HG03342 (cell line): ENCODE measurements around the gene PROCA1.
"Not testable (repeated sequence)": the region's sequence is repeated elsewhere in the genome, so short reads cannot be mapped to it uniquely, and the experiment has no call there.

ENCODE experiments used
- ATAC-seq: cut with Tn5 transposase; IDR thresholded peaks from one replicate; pipeline ENCODE4 v1.9.1; 2021; ENCODE audit warnings: mild to moderate bottlenecking, moderate library complexity; ENCODE audit not compliant: unreplicated experiment

PROCA1 gene

GRCh38 chr17:28744104-28744971 is 32.6 kb upstream of the PROCA1 start:
- ATAC-seq, result peak; percentile 29

- peak; percentile 60 for ATAC-seq
These were observed 31.8 kb upstream of the PROCA1 start, which contains the start of gene TRAF4 for GRCh38 chr17:28743243-28744103. TRAF4 (plus strand) TSS chr17:28744011; CDS start chr17:28744113, 102 bp downstream.

- ATAC-seq, result no peak
These were observed 30.0 kb upstream of the PROCA1 start for GRCh38 chr17:28741358-28742349.

GRCh38 chr17:28740406-28741357 is 29.0 kb upstream of the PROCA1 start:
- ATAC-seq, result no peak

- ATAC-seq, result no peak
These were observed 27.1 kb upstream of the PROCA1 start for GRCh38 chr17:28738680-28739384.

- peak; percentile 51 for ATAC-seq
These were observed 26.3 kb upstream of the PROCA1 start for GRCh38 chr17:28737770-28738679.

- ATAC-seq, result no peak
These were observed 25.6 kb upstream of the PROCA1 start for GRCh38 chr17:28737316-28737715.

GRCh38 chr17:28735913-28736769 is 24.5 kb upstream of the PROCA1 start:
- not testable (repeated sequence) for ATAC-seq

- ATAC-seq, result no peak
These were observed 23.6 kb upstream of the PROCA1 start for GRCh38 chr17:28735242-28735722.

GRCh38 chr17:28734712-28735241 is 23.1 kb upstream of the PROCA1 start:
- ATAC-seq, result no peak

GRCh38 chr17:28733346-28733745 is 21.7 kb upstream of the PROCA1 start:
- ATAC-seq, result no peak

GRCh38 chr17:28729950-28730330 is 18.3 kb upstream of the PROCA1 start:
- ATAC-seq, result no peak

- peak; percentile 34 for ATAC-seq
These were observed 16.9 kb upstream of the PROCA1 start, which contains the start of gene NEK8 for GRCh38 chr17:28728364-28729200. NEK8 (plus strand) TSS chr17:28728788; CDS start chr17:28728814, 26 bp downstream.

GRCh38 chr17:28726627-28727491 is 15.2 kb upstream of the PROCA1 start:
- peak; percentile 37 for ATAC-seq
